Measurements from ENCODE around the gene STC2.

STC2 gene

GRCh38 chr5:173312821-173313220 lies 15.4 kb downstream of the STC2 start:
- no peak for DNase-seq

GRCh38 chr5:173311818-173312585 lies 16.2 kb downstream of the STC2 start:
- DNase-seq = no peak

GRCh38 chr5:173310861-173311785 lies 17.1 kb downstream of the STC2 start:
- DNase-seq = peak in 10 of 14 donors; percentile 6 to 85 (median 29)

GRCh38 chr5:173310218-173310769 lies 17.9 kb downstream of the STC2 start:
- peak in 1 of 14 donors; percentile 62 for DNase-seq

GRCh38 chr5:173309731-173310130 lies 18.5 kb downstream of the STC2 start:
- DNase-seq = no peak

GRCh38 chr5:173308226-173308625 lies 20.0 kb downstream of the STC2 start:
- DNase-seq = no peak

GRCh38 chr5:173307695-173308094 lies 20.5 kb downstream of the STC2 start:
- DNase-seq = no peak

GRCh38 chr5:173306695-173307094 lies 21.5 kb downstream of the STC2 start:
- no peak for DNase-seq

- no peak for DNase-seq
These were observed 23.6 kb downstream of the STC2 start for GRCh38 chr5:173304591-173304988.

GRCh38 chr5:173303878-173304590 lies 24.2 kb downstream of the STC2 start:
- DNase-seq = no peak

- DNase-seq = no peak
These were observed 25.6 kb downstream of the STC2 start for GRCh38 chr5:173302546-173303155.

GRCh38 chr5:173301695-173302545 lies 26.3 kb downstream of the STC2 start:
- DNase-seq = no peak

GRCh38 chr5:173300389-173301047 lies 27.7 kb downstream of the STC2 start:
- no peak for DNase-seq

GRCh38 chr5:173299820-173300219 lies 28.4 kb downstream of the STC2 start:
- DNase-seq = no peak

- DNase-seq = no peak
These were observed 29.8 kb downstream of the STC2 start for GRCh38 chr5:173298213-173298926.

GRCh38 chr5:173297813-173298212 lies 30.4 kb downstream of the STC2 start:
- no peak for DNase-seq

GRCh38 chr5:173296737-173297676 lies 31.2 kb downstream of the STC2 start:
- no peak for DNase-seq

- no peak for DNase-seq
These were observed 32.4 kb downstream of the STC2 start for GRCh38 chr5:173295796-173296195.

Measured in C1 segment of cervical spinal cord (tissue), 14 donors.